GM18951 (cell line): ENCODE data around the gene HCRTR1.
"Not testable (repeated sequence)": the region's sequence is repeated elsewhere in the genome, so short reads cannot be mapped to it uniquely, and the experiment has no call there.

Experiments used
- POLR2A ChIP-seq: IDR thresholded peaks from 4 replicates; pipeline ENCODE4 v1.6.1; 2011; ENCODE audit warnings: mild to moderate bottlenecking; ENCODE audit not compliant: insufficient read length, insufficient read depth; ENCODE audit errors: extremely low read depth
- in situ Hi-C: fragments of 300-500 bp; cut with MboI; formaldehyde crosslinking; loops from one replicate; pipeline ENCODE4 v1.12.0; 2022; ENCODE audit warnings: low sequenced_read_pairs, mixed read lengths, inconsistent platforms; ENCODE audit not compliant: unreplicated experiment

HCRTR1 gene

DNA sequence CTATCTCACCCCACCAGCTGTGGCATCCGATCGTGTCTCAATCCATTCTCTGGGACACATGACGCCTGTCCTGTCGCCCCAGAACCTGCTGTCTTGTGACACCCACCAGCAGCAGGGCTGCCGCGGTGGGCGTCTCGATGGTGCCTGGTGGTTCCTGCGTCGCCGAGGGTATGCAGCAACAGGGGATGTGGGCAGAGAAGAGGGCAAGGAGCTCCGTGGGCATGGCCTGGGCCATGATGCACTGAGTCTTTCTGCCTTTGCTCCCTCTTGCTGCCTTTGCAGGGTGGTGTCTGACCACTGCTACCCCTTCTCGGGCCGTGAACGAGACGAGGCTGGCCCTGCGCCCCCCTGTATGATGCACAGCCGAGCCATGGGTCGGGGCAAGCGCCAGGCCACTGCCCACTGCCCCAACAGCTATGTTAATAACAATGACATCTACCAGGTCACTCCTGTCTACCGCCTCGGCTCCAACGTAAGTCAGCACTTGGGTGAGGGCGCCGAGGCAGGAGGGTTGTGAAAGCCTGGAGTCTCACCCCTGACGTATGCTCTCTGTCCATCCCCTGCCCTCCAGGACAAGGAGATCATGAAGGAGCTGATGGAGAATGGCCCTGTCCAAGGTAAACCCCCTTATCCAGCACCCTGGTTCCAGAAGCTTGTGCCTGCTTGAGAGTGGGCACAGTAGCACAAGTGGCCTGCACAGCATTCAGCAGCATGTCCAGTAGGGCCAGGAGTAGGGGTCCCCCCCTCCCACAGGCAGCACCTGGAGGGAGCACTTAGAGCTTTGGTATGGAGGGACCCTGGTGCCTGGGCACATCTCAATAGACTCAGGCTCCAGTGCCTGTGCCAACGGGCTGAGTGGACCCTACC is 32.4 kb upstream of the HCRTR1 start:
- no peak for TF ChIP-seq POLR2A
- in situ Hi-C loops, result no loop called here

DNA sequence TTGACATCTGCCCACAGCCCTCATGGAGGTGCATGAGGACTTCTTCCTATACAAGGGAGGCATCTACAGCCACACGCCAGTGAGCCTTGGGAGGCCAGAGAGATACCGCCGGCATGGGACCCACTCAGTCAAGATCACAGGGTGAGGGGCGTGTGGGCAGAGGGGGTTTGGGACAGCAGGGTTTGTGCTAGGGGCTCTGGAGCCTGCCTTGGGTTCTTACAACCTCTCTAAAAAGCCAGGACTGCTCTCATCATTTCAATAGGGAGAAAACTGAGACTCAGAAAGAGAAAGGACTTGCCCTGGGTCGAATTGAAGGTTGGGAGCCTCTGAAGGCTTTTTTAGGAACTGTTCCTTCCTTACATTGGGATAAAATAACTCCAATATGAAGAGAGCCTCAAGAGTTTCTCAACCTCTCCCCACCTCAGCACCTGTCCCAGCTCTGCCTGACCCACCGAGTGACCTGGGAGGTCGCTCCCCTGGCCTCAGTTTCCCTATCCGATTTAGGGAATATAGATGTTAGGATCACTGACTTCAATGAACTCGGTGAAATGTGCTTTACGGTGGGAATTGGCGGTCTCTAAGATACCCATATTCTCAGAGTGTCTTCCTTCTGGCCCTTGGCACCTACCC is 31.6 kb upstream of the HCRTR1 start:
- no peak for TF ChIP-seq POLR2A

DNA sequence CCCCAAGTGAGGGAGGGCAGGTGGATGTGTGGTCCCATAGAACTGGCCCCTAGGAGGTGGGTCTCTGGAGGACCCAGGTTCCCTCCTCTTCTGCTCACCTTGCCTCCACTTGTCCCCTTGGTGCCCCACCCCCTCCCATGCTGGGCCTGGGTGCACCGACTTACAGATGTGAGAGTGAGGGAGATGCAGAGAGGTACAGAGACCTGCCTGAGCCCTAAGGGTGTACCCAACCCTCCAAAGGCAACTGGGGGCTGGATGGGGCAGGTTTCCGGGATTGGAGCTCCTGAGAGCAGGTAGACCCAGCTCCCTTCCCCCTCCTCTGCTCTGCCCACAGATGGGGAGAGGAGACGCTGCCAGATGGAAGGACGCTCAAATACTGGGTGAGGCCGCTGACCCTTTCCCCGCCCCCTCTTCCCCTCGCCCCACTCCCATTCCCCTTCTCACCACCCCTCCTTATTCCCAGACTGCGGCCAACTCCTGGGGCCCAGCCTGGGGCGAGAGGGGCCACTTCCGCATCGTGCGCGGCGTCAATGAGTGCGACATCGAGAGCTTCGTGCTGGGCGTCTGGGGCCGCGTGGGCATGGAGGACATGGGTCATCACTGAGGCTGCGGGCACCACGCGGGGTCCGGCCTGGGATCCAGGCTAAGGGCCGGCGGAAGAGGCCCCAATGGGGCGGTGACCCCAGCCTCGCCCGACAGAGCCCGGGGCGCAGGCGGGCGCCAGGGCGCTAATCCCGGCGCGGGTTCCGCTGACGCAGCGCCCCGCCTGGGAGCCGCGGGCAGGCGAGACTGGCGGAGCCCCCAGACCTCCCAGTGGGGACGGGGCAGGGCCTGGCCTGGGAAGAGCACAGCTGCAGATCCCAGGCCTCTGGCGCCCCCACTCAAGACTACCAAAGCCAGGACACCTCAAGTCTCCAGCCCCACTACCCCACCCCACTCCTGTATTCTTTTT is 30.8 kb upstream of the HCRTR1 start:
- TF ChIP-seq POLR2A, result no peak
- in situ Hi-C loops, result no loop called here

More for the DNA sequence above, 31.6 kb upstream of the HCRTR1 start:
- in situ Hi-C loops, result no loop called here

DNA sequence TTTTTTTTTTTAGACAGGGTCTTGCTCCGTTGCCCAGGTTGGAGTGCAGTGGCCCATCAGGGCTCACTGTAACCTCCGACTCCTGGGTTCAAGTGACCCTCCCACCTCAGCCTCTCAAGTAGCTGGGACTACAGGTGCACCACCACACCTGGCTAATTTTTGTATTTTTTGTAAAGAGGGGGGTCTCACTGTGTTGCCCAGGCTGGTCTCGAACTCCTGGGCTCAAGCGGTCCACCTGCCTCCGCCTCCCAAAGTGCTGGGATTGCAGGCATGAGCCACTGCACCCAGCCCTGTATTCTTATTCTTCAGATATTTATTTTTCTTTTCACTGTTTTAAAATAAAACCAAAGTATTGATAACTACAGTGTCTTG is 30.2 kb upstream of the HCRTR1 start:
- in situ Hi-C loops, result not testable (repeated sequence)

DNA sequence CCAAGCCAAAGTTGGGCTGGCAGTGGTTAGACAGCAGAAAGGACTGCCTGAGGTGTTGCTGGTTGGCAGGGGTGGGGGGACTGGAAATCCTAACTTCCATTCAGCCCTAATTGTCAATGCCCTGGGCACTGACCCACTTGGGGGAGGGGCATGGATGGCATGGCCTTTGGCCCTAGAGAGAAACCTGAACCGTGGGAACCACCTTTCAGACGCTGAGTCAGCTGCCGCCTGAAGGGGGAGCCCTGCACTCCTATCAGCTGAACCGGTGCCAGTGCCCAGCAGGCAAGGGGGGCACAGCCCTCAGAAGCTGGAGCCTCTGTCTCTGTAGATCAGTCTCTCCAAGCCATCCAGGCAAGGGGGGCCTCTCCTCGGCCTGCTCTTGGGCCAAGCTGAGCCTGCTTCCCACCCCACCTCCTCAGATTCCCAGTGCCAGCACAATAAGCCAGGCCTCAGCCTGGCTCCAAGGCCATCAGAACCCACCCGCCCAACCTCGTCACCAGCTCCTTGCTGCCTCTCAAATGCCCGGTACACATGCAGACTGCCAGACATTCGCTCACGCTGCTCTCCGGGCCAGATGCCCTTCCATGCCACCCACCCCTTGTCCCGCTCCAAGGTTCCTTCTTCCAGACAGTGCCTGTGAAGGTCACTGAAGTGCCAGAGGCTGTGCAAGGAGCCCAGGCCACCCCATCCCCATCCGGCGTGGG is 29.6 kb upstream of the HCRTR1 start:
- TF ChIP-seq POLR2A, result no peak
- in situ Hi-C loops, result no loop called here

DNA sequence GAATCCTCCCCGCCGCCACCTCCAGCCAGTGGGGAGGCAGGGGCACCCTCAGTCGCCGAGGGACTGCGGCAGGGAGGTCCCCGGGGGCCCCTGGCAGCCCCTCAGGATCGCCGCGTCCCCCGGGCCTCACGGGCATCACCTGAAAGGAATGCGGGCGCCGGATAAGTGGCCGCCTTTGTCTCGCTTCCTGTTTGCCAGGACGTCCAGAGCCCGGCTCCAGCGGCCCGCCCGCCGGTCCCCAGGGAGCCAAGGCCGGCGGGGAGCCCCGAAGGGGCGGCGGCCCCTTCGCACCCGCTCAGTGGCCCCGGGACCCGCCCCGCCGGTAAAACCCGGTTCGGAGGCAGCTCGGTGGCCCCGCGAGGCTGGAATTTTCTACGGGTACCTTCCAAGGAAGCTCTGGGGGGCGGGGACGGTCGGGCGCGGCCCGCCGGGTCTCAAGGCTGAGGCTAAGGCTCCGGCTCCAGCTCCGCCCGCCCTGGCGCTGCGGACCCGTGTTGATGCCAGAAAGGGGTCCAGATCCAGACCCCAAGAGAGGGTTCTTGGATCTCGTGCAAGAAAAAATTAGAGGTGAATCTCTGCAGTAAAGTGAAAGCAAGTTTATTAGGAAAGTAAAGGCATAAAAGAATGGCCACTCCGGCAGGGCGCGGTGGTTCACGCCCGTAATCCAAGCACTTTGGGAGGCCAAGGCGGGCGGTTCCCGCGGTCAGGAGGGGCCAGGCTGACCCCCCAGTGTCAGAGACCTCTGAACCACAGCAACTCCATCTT is 28.6 kb upstream of the HCRTR1 start:
- TF ChIP-seq POLR2A, result no peak
- in situ Hi-C loops, result no loop called here

DNA sequence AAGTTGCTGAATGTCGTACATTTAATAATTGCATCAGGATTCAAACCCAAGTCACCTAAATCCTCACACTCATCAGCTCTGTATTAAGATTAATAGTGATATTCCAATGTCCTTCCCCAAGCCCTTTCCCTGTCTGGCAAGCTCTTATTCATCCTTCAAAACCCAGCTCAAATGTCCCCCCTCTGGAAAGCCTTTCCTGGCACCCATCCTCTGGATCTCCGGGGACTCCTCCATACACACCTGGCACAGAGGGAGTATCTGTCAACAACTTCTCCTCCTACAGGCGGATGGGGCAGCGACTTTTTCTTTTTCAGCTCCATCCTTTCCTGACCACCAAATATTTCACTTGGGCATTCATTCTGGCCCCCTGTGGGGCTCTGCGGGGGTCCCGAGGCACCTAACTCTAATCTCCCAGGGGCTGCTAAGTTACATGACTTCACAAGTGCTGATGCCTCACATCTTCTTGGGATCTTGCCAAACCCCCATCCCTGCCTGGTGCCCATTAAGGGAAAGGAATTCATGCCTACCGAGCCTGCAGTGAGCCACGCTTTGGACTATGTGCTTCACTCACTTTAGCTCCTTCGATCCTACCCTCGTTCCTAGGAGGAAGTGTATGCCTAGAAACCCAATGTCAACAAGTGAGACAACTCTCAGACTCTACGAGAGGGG is 25.9 kb upstream of the HCRTR1 start:
- TF ChIP-seq POLR2A, result no peak
- in situ Hi-C loops, result no loop called here

DNA sequence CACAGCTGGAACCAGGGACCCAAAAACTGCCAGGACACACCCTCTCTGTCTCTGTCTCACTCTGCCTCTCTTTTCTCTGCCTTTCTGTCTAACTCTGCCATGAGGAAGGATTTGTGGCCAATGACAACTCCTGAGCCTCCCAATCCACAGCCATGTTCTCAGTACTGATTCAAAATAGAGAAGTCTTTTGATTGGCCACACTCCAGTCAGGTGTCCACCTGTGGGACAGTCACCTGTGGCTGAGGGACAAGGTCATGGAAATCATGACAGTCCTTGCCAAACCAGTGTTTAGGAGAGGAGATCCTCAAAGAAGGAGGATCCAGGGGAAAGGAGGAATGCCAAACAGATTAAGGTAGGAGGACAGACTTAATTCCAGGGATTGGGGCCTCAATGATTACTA is 25.4 kb upstream of the HCRTR1 start:
- TF ChIP-seq POLR2A, result no peak
- in situ Hi-C loops, result no loop called here

DNA sequence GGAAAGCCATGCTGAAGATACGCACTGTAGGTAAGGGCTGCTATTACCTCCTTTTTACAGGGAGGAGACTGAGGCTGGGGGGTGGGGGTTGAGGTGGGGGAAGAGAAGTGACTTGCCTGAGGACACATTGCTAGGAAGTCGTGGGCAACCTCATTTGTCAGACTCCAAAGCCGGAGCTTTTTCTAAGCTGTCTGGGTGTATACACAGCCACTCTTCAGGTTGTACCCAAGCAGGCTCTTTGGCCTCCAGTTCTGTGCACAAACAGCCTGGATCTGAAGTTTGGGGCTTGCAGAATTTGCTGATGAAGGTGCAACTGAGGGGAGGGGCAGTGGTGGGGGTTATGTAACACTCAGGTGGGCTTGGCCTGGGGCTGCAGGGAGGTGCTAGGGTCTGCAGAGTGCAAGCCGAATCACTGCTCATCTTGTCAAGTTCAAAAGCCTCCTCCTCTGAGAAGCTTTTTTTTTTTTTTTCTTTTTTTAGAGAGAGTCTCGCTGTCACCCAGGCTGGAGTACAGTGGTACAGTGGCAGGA is 24.3 kb upstream of the HCRTR1 start:
- no peak for TF ChIP-seq POLR2A
- in situ Hi-C loops, result no loop called here

DNA sequence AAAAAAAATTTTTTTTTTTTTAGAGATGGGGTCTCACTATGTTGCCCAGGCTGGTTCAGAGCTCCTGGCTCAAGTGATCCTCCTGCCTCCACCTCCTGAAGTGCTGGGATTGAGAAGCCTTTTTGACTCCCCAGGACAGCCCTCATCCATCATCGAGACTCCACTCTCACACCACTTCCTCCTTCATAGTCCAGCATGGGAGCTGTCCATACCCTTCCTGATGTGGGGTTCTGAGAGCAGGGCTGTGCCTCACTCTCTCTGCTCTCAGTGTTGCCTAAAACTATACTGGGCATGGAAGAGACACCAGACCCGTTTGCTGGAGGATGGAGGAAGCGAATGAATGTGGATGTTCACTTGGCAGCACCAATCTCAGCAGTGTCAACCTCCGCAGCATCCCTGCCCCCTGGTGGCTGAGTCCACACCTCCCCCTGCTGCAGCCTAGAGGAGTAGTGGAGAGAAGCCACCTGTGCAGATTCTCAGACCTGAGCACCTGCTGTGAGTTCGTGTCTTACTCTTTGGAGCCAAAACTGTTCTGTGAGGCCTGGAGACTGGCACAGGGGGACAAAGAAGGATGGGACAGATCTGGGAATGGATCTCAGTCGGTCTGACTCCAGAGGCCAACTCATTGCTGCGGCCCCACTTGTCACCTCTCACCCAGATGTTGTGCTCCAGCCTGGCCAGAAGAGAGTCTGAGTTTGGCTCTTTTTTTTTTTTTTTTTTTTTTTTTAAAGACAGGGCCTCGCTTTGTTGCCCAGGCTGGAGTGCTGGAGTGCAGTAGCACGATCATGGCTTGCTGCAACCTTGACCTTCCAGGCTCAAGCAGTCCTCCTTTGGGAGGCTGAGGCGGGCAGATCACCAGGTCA is 23.5 kb upstream of the HCRTR1 start:
- no peak for TF ChIP-seq POLR2A
- in situ Hi-C loops, result no loop called here

DNA sequence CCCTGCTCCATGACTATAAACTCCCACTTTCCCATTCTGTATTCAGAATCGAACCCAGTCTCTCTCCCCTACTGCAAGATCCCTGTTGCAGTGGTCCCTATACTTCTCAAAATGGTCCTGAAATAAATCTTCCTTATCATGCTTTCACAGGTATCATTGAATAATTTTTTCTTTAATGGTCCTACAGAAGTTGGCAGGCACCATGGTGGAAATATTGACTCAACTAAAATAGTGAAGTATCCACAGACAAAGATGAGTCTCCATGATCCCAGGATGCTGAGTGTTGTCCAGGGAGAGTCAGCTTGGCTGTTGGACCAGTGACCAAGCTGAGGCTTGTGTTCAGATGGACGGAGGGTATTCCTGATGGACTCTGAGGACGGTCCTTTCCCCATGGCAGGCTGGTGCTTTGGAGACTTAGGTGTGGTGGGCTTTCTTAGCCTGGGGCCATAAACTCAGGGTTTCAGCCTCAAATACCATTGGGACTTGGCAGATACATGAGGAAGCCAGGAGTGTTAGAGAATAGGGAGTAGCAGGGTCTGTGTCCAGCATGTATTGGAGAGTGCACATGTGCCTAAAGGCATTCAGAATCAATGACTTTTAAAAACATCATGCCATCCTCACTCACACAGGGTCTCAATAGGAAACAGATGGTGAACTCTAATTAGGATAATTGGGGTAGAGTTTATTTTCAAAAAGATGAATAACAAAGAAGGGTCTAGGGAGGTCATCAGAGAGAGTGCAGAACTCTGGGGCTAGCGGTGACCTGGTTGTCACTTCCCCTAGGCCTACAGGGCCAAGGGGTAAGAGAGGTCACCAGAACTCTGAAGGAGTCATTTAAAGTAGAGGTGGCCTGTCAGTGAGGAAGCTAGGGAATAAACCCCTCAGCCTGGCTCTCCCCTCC is 21.4 kb upstream of the HCRTR1 start:
- no peak for TF ChIP-seq POLR2A

More for the DNA sequence above, 21.4 kb upstream of the HCRTR1 start:
- in situ Hi-C loops, result no loop called here
